ENCODE results near the gene FYB1. TPM values are rescaled to one million over a fixed set of nuclear protein-coding genes. Genes with fewer than 3 reads are reported as not detected.

Gene FYB1
- total and polyA plus RNA-seq, 8 donors: 2.0 to 22.9 (median 4.2) TPM

DNA sequence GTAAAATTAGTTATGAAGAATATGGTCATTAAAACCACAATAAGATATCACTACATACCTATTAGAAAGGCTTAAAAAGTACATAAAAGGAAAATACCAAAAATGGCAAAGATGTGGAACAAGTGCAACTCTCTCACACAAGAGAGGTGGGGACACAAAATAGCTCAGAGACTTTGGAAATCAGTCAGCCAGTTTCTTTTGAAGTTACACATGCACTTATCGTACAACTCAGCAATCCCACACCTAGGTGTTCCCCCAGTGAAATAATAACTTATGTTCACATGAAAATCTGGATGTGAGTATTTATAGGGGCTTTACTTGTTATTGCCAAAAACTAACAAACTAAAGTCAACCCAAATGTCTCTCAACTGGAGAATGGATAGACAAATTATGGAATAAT, 135.4 kb downstream of the FYB1 start:
- TF ChIP-seq EP300 (IDR thresholded peaks at IDR 0.05) (no peak), POLR2AphosphoS5 (IDR thresholded peaks at IDR 0.05) (no peak), POLR2A (IDR thresholded peaks at IDR 0.05) (no peak)
- TF ChIP-seq, protein P1, sequence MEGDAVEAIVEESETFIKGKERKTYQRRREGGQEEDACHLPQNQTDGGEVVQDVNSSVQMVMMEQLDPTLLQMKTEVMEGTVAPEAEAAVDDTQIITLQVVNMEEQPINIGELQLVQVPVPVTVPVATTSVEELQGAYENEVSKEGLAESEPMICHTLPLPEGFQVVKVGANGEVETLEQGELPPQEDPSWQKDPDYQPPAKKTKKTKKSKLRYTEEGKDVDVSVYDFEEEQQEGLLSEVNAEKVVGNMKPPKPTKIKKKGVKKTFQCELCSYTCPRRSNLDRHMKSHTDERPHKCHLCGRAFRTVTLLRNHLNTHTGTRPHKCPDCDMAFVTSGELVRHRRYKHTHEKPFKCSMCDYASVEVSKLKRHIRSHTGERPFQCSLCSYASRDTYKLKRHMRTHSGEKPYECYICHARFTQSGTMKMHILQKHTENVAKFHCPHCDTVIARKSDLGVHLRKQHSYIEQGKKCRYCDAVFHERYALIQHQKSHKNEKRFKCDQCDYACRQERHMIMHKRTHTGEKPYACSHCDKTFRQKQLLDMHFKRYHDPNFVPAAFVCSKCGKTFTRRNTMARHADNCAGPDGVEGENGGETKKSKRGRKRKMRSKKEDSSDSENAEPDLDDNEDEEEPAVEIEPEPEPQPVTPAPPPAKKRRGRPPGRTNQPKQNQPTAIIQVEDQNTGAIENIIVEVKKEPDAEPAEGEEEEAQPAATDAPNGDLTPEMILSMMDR (IDR thresholded peaks at IDR 0.05): no peak
- H3K9me3 ChIP-seq: no peaks in the 10 kb centered on the region
- no peak overlapping the region for H3K27ac ChIP-seq
- H3K4me3 ChIP-seq: no peak overlapping the region
- WGBS, 5 donors: 65 to 85% (median 80%) methylated on average over 1 of the region's 1 CpG
- intact Hi-C loops (cut with DNase I; ENCODE audit: low total_unique reads): loop anchor here (10.0 kb wide), 1 partner anchor 79 kb away; no protein-coding TSS in a partner anchor
- H3K27me3 ChIP-seq: no peaks in the 10 kb centered on the region
- H3K4me1 ChIP-seq: peaks cover 0 to 13% (median 5%) of the 10 kb centered on the region in 4 donors
- H3K36me3 ChIP-seq: no peaks in the 10 kb centered on the region
- no peak for DNase-seq

DNA sequence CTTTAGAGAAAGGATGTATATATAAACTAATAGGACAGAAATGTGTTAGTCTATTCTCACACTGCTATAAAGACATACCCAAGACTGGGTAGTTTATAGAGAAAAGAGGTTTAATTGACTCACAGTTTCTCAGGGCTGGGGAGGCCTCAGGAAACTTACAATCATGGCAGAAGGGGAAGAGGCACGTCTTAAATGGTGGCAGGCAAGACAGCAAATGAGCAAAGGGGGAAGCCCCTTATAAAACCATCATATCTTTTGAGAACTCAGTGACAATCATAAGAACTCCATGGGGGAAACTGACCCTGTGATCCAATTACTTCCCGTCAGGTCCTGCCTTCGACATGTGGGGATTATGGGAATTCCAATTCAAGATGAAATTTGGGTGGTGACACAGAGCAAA, 136.4 kb downstream of the FYB1 start:
- WGBS, 5 donors: 84 to 95% (median 89%) methylated on average over 3 of the region's 3 CpGs
- intact Hi-C loops (cut with DNase I; ENCODE audit: low total_unique reads): loop anchor here (10.0 kb wide), 1 partner anchor 78 kb away; no protein-coding TSS in a partner anchor
- Histone ChIP-seq H3K4me3 (no peak overlapping the region), H3K9me3 (no peaks in the 10 kb centered on the region), H3K27me3 (no peaks in the 10 kb centered on the region), H3K36me3 (no peaks in the 10 kb centered on the region), H3K4me1 (peaks cover 0 to 13% (median 5%) of the 10 kb centered on the region in 4 donors), H3K27ac (no peak overlapping the region)
- DNase-seq: no peak
- TF ChIP-seq POLR2AphosphoS5 (IDR thresholded peaks at IDR 0.05) (no peak), POLR2A (IDR thresholded peaks at IDR 0.05) (no peak), EP300 (IDR thresholded peaks at IDR 0.05) (no peak)
- TF ChIP-seq, protein P1 (IDR thresholded peaks at IDR 0.05): no peak

DNA sequence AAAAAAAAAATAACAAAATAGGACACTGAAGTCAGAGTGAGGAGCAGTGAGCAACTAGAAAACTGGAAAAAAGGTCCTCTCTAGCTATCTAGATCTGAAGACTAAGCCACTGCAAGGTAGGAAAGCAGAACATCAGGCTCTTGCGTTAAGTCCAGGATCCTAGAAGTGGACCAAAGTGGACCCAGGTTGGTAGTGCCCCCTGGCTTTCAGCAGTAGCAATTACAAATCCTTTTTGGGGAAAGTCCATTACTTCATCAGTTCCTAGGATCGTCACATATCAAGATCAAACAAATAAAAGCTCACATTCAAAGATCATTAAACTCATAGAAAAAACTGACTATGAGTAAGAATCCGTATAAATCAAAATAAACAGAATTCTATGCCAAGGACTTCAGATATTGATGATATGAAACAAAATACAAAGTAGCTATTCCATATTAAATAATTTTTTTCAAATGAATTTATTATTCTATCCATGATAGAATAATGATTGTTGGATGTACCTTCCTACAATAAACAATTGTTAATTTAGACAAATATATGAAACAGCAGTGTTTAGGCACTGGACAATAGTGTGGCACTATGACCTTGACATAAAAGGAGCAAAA, 138.7 kb downstream of the FYB1 start:
- no peaks in the 10 kb centered on the region for H3K9me3 ChIP-seq
- TF ChIP-seq, protein P1 (IDR thresholded peaks at IDR 0.05): peak in 5 of 7 experiments; percentile 73 to 92 (median 86)
- TF ChIP-seq EP300 (IDR thresholded peaks at IDR 0.05) (no peak), POLR2AphosphoS5 (IDR thresholded peaks at IDR 0.05) (peak in 1 of 3 donors; percentile 63)
- no peaks in the 10 kb centered on the region for H3K27me3 ChIP-seq
- no peak overlapping the region for H3K27ac ChIP-seq
- peak; percentile 50 to 81 for DNase-seq
- intact Hi-C loops (cut with DNase I; ENCODE audit: low total_unique reads): loop anchor here (10.0 kb wide), 1 partner anchor 76 kb away; no protein-coding TSS in a partner anchor
- 2 to 13% (median 5%) methylated on average over 3 of the region's 3 CpGs for WGBS, 5 donors
- no peaks in the 10 kb centered on the region for H3K36me3 ChIP-seq
- H3K4me1 ChIP-seq: peaks cover 0 to 31% (median 13%) of the 10 kb centered on the region in 4 donors
- no peak overlapping the region for H3K4me3 ChIP-seq

DNA sequence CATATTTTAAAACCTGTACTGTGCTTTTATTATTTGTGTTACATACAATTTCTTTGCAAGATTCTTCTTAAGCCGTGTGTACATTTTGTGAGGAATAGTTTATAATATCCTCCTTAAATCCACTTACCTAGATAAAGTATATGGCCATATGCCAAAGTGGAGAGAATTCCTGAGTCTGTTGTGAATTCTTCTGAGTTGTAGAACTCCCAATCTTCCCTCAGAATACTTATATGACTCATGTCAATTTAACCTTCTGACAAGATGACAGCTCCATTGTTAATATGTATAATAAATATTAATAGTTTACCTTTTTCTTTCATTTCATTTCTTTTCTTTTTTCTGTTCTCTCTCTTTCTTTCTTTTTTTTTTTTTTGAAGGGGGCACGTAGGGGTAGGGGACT, 139.2 kb downstream of the FYB1 start:
- TF ChIP-seq POLR2A (IDR thresholded peaks at IDR 0.05) (no peak), EP300 (IDR thresholded peaks at IDR 0.05) (no peak)
- H3K4me1 ChIP-seq: peaks cover 0 to 36% (median 15%) of the 10 kb centered on the region in 4 donors
- no peaks in the 10 kb centered on the region for H3K27me3 ChIP-seq
- WGBS, 5 donors: 47 to 54% (median 50%) methylated on average over 2 of the region's 2 CpGs
- H3K9me3 ChIP-seq: no peaks in the 10 kb centered on the region
- no peak for DNase-seq
- intact Hi-C loops (cut with DNase I; ENCODE audit: low total_unique reads): loop anchor here (10.0 kb wide), 1 partner anchor 75 kb away; no protein-coding TSS in a partner anchor
- H3K36me3 ChIP-seq: no peaks in the 10 kb centered on the region
- no peak overlapping the region for H3K27ac ChIP-seq
- H3K4me3 ChIP-seq: no peak overlapping the region

DNA sequence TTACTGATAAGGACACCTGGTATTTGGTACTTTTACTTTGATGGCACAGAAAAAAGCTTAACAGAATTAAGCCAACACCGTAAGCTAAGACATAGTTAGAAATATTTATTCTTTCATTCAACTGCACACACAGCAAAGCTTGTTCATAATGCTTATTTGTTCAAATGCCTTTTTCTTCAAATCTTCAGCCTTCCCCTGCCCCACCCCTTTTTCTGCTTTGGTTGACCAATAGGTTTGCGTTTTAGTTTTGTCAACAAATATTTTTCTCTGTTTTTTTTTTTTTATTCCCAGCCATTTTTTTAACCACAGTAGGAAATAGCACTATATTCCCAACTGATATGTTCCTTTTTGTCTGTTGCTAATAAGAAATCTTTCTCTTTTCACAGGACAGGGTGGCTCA, 140.2 kb downstream of the FYB1 start:
- H3K27ac ChIP-seq: no peak overlapping the region
- intact Hi-C loops (cut with DNase I; ENCODE audit: low total_unique reads): no loop called here
- WGBS, 5 donors: 38 to 74% (median 65%) methylated on average over 2 of the region's 2 CpGs
- TF ChIP-seq POLR2AphosphoS5 (IDR thresholded peaks at IDR 0.05): no peak
- no peak for TF ChIP-seq POLR2A (IDR thresholded peaks at IDR 0.05)
- no peak for TF ChIP-seq EP300 (IDR thresholded peaks at IDR 0.05)
- TF ChIP-seq, protein P1 (IDR thresholded peaks at IDR 0.05): no peak
- H3K9me3 ChIP-seq: no peaks in the 10 kb centered on the region
- H3K27me3 ChIP-seq: no peaks in the 10 kb centered on the region
- no peaks in the 10 kb centered on the region for H3K36me3 ChIP-seq
- no peak for DNase-seq
- no peak overlapping the region for H3K4me3 ChIP-seq
- H3K4me1 ChIP-seq: peaks cover 0 to 36% (median 15%) of the 10 kb centered on the region in 4 donors

Measured in stomach (tissue), 9 donors.